ENCODE measurements around the gene PGM3. TPM values are rescaled to one million over a fixed set of nuclear protein-coding genes. Genes with fewer than 3 reads are reported as not detected.

The PGM3 gene, protein sequence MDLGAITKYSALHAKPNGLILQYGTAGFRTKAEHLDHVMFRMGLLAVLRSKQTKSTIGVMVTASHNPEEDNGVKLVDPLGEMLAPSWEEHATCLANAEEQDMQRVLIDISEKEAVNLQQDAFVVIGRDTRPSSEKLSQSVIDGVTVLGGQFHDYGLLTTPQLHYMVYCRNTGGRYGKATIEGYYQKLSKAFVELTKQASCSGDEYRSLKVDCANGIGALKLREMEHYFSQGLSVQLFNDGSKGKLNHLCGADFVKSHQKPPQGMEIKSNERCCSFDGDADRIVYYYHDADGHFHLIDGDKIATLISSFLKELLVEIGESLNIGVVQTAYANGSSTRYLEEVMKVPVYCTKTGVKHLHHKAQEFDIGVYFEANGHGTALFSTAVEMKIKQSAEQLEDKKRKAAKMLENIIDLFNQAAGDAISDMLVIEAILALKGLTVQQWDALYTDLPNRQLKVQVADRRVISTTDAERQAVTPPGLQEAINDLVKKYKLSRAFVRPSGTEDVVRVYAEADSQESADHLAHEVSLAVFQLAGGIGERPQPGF
- 10 to 100 TPM; 12.3 to 14.1 TPM for total RNA-seq

DNA sequence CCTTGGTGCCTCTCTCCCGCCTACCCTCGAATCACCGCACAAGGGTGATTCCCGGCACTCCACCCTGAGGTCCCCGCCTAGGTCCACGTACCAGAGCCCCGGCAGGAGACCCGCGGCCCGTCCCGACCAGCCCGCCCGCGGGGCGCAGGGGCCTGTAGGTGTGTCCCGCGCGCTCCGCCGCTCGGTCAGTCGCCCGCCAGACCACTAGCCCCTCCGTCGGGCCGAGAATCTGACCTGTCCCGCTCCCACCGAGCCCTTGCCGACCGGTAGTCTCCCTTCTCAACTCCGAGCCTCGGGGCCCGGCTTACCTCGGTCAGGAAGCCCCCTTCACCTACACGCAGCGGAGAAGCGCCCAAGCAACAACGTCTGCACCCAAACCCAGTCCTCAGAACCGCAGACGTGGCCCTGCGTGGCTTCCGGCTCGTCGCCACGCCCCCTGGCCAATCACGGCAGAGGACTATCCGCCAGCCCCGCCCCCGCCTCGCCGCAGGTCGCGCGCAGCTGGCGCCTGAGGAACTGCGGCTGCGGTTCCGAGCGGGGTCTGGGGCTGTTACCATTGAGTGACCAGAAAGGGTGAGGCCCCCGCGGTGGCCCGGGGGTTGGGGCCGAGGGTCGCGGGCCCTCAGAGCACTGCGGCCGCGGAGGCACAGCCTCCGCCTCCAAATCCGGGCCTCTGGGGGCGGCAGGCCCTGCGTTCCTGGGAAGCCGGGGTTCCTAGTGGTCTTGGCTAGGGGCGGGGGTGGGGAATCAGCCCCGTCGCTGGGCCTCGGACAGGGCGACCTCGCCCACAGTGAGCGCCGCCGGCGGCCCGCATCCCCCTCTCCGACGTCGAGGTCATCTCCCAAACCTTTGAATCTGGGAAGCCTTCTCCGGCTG is at the start of gene PGM3, which contains the start of gene RWDD2A:
TSS of gene PGM3 (minus strand) at position 395 of the 876 bp plus-strand sequence. CDS start 2,253 bp downstream, outside the sequence.
TSS of gene RWDD2A (plus strand) at position 487 of the 876 bp plus-strand sequence. CDS start 1,095 bp downstream, outside the sequence.
- POLR2A ChIA-PET, result no interaction called here
- peaks cover 36% of the 10 kb centered on the region for H3K4me1 Mint-ChIP-seq
- peak within 1 kb of the TSS; percentile 95 for H3K27ac Mint-ChIP-seq
- H3K9me3 Mint-ChIP-seq, result no peaks in the 10 kb centered on the region
- DNase-seq, result peak; percentile 90
- H3K27me3 Mint-ChIP-seq, result peaks cover 9% of the 10 kb centered on the region
- peaks cover 25% of the 10 kb centered on the region for H3K36me3 Mint-ChIP-seq (ENCODE audit: low read depth)
- CTCF ChIA-PET, result interaction anchor here (1.3 to 1.7 kb wide), 2 partner anchors 22 to 126 kb away, joined by 4 to 14 read pairs; partner anchors contain the start of genes DOP1A and UBE3D
- H3K4me3 Mint-ChIP-seq, result peak within 1 kb of the TSS; percentile 98

DNA sequence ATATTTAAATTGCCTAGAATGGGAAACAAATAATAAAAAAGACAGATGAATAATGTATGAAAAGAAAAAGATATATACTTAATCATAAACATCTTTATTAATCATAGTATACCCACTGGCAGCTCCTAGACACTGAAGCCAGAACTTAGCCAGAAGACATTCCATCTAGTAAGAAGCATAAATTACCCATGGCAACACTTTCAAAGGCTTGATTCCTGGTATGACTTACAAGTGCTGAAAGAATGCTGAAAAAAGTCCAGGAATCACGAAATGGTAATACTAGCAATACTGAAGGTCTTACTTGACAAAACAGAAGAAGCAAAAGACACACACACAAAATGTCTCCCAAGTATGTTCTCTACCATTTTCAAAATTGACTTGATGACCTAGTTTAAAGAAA is 38.1 kb upstream of the PGM3 start:
- no peak for DNase-seq
- Mint-ChIP-seq H3K27ac (no peak overlapping the region), H3K27me3 (peaks cover 14% of the 10 kb centered on the region), H3K4me1 (no peaks in the 10 kb centered on the region), H3K36me3 (ENCODE audit: low read depth) (no peaks in the 10 kb centered on the region), H3K4me3 (no peak overlapping the region), H3K9me3 (no peaks in the 10 kb centered on the region)
- ChIA-PET POLR2A (no interaction called here), CTCF (no interaction called here)

DNA sequence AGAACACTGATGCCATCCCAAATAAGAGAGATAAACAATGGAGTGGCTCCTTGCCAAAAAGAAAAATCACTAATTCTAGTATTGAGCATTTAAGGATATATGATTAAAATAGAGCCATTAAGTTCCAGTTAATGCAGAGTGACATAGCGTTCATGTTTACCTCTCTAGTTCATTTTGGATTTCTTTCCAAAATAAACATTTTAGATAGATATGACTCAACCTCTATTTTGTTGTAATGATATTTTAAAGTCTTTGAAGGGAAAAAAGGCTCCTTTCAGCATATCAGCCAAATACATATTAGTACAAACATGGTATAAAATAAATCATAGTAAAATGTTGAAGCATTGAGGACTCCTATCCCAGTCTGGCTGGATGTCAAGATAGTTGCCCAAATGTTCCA is 33.5 kb upstream of the PGM3 start:
- peaks cover 5% of the 10 kb centered on the region for H3K27me3 Mint-ChIP-seq
- H3K4me1 Mint-ChIP-seq, result no peaks in the 10 kb centered on the region
- no peak overlapping the region for H3K27ac Mint-ChIP-seq
- no peak overlapping the region for H3K4me3 Mint-ChIP-seq
- ChIA-PET POLR2A (no interaction called here), CTCF (no interaction called here)
- no peak for DNase-seq
- H3K9me3 Mint-ChIP-seq, result no peaks in the 10 kb centered on the region
- no peaks in the 10 kb centered on the region for H3K36me3 Mint-ChIP-seq (ENCODE audit: low read depth)

GRCh38 chr6:83221889-83222479 is 28.9 kb upstream of the PGM3 start:
- DNase-seq, result no peak
- Mint-ChIP-seq H3K4me3 (no peak overlapping the region), H3K36me3 (ENCODE audit: low read depth) (no peaks in the 10 kb centered on the region), H3K27me3 (no peaks in the 10 kb centered on the region), H3K9me3 (no peaks in the 10 kb centered on the region), H3K4me1 (no peaks in the 10 kb centered on the region), H3K27ac (no peak overlapping the region)
- POLR2A ChIA-PET, result no interaction called here
- CTCF ChIA-PET, result interaction anchor here (0.6 to 2.2 kb wide), 6 partner anchors 11 to 299 kb away, joined by 3 to 8 read pairs (median 3); partner anchors contain the start of gene UBE3D

GRCh38 chr6:83221276-83221675 is 28.2 kb upstream of the PGM3 start:
- CTCF ChIA-PET, result interaction anchor here (0.6 to 2.2 kb wide), 4 partner anchors 10 to 293 kb away, joined by 3 to 8 read pairs (median 3); partner anchors contain the start of gene UBE3D

GRCh38 chr6:83220121-83220520 is 27.1 kb upstream of the PGM3 start:
- Mint-ChIP-seq H3K27me3 (no peaks in the 10 kb centered on the region), H3K4me1 (no peaks in the 10 kb centered on the region), H3K4me3 (no peak overlapping the region), H3K27ac (no peak overlapping the region), H3K9me3 (no peaks in the 10 kb centered on the region), H3K36me3 (ENCODE audit: low read depth) (no peaks in the 10 kb centered on the region)
- no peak for DNase-seq
- POLR2A ChIA-PET, result no interaction called here
- CTCF ChIA-PET, result interaction anchor here (0.6 to 1.1 kb wide), 2 partner anchors 10 to 151 kb away, joined by 5 read pairs; no protein-coding TSS in a partner anchor

More at GRCh38 chr6:83221276-83221675, 28.2 kb upstream of the PGM3 start:
- DNase-seq, result no peak
- no peak overlapping the region for H3K4me3 Mint-ChIP-seq
- H3K27ac Mint-ChIP-seq, result no peak overlapping the region
- H3K36me3 Mint-ChIP-seq (ENCODE audit: low read depth), result no peaks in the 10 kb centered on the region
- H3K4me1 Mint-ChIP-seq, result no peaks in the 10 kb centered on the region
- H3K27me3 Mint-ChIP-seq, result no peaks in the 10 kb centered on the region
- no peaks in the 10 kb centered on the region for H3K9me3 Mint-ChIP-seq
- POLR2A ChIA-PET, result no interaction called here

DNA sequence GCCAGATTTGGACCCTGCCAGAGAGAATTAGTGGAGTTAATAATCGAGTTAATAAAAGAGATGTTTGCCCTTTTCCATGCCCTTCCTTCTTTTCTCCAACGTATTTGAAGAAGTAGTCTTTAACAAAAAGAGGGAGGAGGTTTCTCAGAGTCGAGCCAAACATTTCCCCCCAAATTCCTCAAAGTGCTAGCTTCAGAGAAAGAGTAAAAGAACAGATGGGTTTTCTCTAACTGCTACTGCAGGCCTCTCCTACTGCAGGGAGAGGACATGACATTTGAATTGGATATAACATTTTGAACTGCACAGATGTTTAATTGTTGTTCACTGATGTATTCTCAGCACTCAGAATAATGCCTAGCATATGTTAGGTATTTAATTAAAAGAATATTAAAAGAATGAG is 25.6 kb upstream of the PGM3 start:
- ChIA-PET CTCF (interaction anchor here (5.0 kb wide), 1 partner anchor 152 kb away, joined by 39 read pairs; the partner anchor contains the start of genes DOP1A and UBE3D), POLR2A (no interaction called here)
- Mint-ChIP-seq H3K27ac (no peak overlapping the region), H3K9me3 (no peaks in the 10 kb centered on the region), H3K27me3 (peaks cover 7% of the 10 kb centered on the region), H3K4me1 (no peaks in the 10 kb centered on the region), H3K4me3 (no peak overlapping the region), H3K36me3 (ENCODE audit: low read depth) (no peaks in the 10 kb centered on the region)
- no peak for DNase-seq

- Mint-ChIP-seq H3K36me3 (ENCODE audit: low read depth) (no peaks in the 10 kb centered on the region), H3K27me3 (peaks cover 14% of the 10 kb centered on the region), H3K9me3 (no peaks in the 10 kb centered on the region), H3K4me3 (no peak overlapping the region), H3K4me1 (no peaks in the 10 kb centered on the region), H3K27ac (no peak overlapping the region)
- CTCF ChIA-PET, result interaction anchor here (5.0 kb wide), 1 partner anchor 150 kb away, joined by 39 read pairs; the partner anchor contains the start of genes DOP1A and UBE3D
- DNase-seq, result no peak
- POLR2A ChIA-PET, result no interaction called here
Observed at GRCh38 chr6:83216806-83217205, 23.7 kb upstream of the PGM3 start.

DNA sequence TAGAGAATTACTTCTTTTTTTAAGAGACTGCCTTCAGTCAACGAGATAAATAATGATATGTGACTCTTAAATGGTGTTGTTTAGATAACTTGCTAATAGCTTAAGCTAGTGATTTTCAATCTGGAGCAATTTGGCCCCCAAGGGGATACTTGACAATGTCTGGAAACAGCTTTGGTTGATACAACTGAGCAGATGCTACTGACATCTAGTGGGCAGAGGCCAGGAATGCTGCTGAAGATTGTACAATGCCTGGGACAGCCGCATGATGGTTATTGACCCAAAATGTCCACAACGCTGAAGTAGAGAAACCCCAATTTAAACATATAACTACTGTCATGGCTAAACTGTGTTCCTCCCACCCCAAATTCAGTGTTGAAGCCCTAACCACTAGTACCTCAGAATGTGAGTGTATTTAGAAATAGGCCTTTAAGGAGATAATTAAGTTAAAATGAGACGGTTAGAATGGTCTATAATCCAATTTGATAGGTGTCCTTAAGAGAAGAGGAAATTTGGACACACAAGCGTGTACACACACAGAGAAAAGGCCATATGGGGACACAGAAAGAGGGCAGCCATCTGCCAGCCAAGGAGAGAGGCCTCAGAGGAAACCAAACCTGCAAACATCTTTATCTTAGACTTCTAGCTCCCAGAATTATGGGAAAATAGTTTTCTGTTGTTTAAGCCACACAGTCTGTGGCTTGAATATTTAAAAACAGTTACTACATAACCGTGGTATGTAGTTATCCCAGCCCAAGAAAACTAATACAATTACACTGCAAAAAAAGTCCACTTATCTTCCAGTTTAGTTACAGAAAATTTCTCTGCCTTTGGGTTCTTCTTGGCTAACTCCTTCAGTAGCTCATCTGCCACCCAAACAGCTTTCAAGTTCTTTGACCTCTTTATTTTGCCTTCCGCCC is 22.3 kb upstream of the PGM3 start:
- Mint-ChIP-seq H3K27me3 (peaks cover 18% of the 10 kb centered on the region), H3K4me3 (no peak overlapping the region), H3K9me3 (no peaks in the 10 kb centered on the region), H3K27ac (no peak overlapping the region), H3K4me1 (no peaks in the 10 kb centered on the region), H3K36me3 (ENCODE audit: low read depth) (no peaks in the 10 kb centered on the region)
- CTCF ChIA-PET, result interaction anchor here (0.9 to 5.0 kb wide), 4 partner anchors 18 to 149 kb away, joined by 3 to 39 read pairs (median 4); partner anchors contain the start of genes DOP1A, RWDD2A and UBE3D
- DNase-seq, result peak; percentile 65
- POLR2A ChIA-PET, result no interaction called here

DNA sequence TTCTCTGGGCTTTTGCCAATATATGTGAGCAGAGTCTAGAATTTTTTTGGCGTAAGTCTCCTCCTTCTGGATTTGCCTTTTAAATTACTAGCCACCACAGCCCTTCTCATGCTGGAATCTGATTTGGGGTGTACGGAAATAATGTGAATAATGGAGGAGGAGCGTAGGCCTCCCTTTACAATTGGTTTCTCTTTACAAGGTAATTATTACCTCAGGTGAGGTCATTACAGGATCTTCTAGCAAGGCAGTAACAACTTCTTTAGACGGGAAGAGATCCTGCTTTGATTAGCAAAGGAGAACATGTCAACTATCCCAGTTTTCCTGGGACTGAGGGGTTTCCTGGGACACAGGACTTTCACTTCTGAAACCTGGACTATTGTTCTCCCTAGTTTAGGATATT is 9.0 kb upstream of the PGM3 start:
- H3K36me3 Mint-ChIP-seq (ENCODE audit: low read depth), result no peaks in the 10 kb centered on the region
- CTCF ChIA-PET, result no interaction called here
- no peaks in the 10 kb centered on the region for H3K4me1 Mint-ChIP-seq
- H3K9me3 Mint-ChIP-seq, result no peaks in the 10 kb centered on the region
- POLR2A ChIA-PET, result no interaction called here
- DNase-seq, result no peak
- no peak overlapping the region for H3K4me3 Mint-ChIP-seq
- H3K27ac Mint-ChIP-seq, result no peak overlapping the region
- H3K27me3 Mint-ChIP-seq, result peaks cover 6% of the 10 kb centered on the region

- Mint-ChIP-seq H3K36me3 (ENCODE audit: low read depth) (peaks cover 3% of the 10 kb centered on the region), H3K4me1 (no peaks in the 10 kb centered on the region), H3K27ac (no peak overlapping the region), H3K27me3 (peaks cover 2% of the 10 kb centered on the region), H3K4me3 (no peak overlapping the region), H3K9me3 (no peaks in the 10 kb centered on the region)
- ChIA-PET CTCF (no interaction called here), POLR2A (no interaction called here)
- no peak for DNase-seq
Observed at GRCh38 chr6:83199863-83200225, 6.8 kb upstream of the PGM3 start.

Data from activated CD4-positive, alpha-beta T cell treated with anti-CD3 and anti-CD28 coated beads, Interleukin-2, amount 10 ng/mL, durations not matched to agents 7 days and 5 days (primary cell).